Measurements from ENCODE around the gene BABAM2. TPM values are rescaled to one million over a fixed set of nuclear protein-coding genes. Genes with fewer than 3 reads are reported as not detected.
"Not testable (repeated sequence)": the region's sequence is repeated elsewhere in the genome, so short reads cannot be mapped to it uniquely, and the experiment has no call there.

The BABAM2 gene
- total RNA-seq, 2 experiments from 2014 or later: 19.7 to 33.2 TPM

DNA sequence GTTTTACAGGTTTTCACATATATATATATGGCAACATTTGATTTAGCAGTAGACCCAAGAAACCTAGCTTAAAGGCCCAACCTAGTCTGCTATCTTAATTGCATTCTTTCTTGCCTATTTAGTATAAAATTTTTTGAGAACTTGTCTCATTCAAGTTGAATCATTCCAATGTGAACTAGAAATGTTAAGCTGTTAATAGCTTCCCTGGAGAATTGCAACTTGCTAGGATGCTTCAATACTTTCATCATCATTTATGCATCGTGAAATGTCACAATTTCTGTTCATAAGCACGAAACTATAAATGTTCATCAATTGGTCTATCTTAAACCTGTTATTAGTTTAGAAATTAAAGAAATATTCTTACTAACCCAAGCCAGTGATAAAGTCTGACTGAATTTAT, 217.6 kb downstream of the BABAM2 start:
- no peaks in the 10 kb centered on the region for H3K9me3 ChIP-seq (ENCODE audit: low read length)
- H3K9me2 ChIP-seq (ENCODE audit: insufficient read depth, low read length): no peaks in the 10 kb centered on the region
- TF ChIP-seq CTCF (conservative IDR thresholded peaks at IDR 0.05; ENCODE audit: low read length) (no peak), EZH2phosphoT487 (IDR thresholded peaks at IDR 0.05; ENCODE audit: borderline replicate concordance, low read depth, low read length) (no peak)
- no peaks in the 10 kb centered on the region for H3K36me3 ChIP-seq (ENCODE audit: insufficient read depth, low read length)
- no peak for DNase-seq (ENCODE audit: low spot score)
- H3K4me2 ChIP-seq (ENCODE audit: low read length): no peak overlapping the region
- BruUV-seq (replicated peaks): no TSS peak
- no peaks in the 10 kb centered on the region for H3K79me2 ChIP-seq (ENCODE audit: insufficient read depth, low read depth, low read length)
- H3K4me1 ChIP-seq (ENCODE audit: insufficient read depth, low read length, poor library complexity, severe bottlenecking): no peaks in the 10 kb centered on the region
- ChIA-PET CTCF (ENCODE audit: unreplicated experiment) (no interaction called here), POLR2A (interaction anchor here (0.6 kb wide), 1 partner anchor 8 kb away, joined by 3 read pairs; no protein-coding TSS in a partner anchor)
- no peaks in the 10 kb centered on the region for H4K20me1 ChIP-seq (ENCODE audit: insufficient read depth, low read length)
- no peak overlapping the region for H3K27ac ChIP-seq (ENCODE audit: low read depth, low read length, poor library complexity, severe bottlenecking)
- intact Hi-C loops (cut with micrococcal nuclease; ENCODE audit: unreplicated experiment): no loop called here
- H2AFZ ChIP-seq (ENCODE audit: low read length): no peak overlapping the region
- no peak overlapping the region for H3K4me3 ChIP-seq (ENCODE audit: low read depth, low read length, poor library complexity, severe bottlenecking)

- intact Hi-C loops (cut with micrococcal nuclease; ENCODE audit: unreplicated experiment); H3K9me2 ChIP-seq (ENCODE audit: insufficient read depth, low read length); H3K4me2 ChIP-seq (ENCODE audit: low read length); POLR2A ChIA-PET; H3K27ac ChIP-seq (ENCODE audit: low read depth, low read length, poor library complexity, severe bottlenecking); H3K4me3 ChIP-seq (ENCODE audit: low read depth, low read length, poor library complexity, severe bottlenecking); DNase-seq (ENCODE audit: low spot score); H3K36me3 ChIP-seq (ENCODE audit: insufficient read depth, low read length); H2AFZ ChIP-seq (ENCODE audit: low read length); BruUV-seq (replicated peaks); H4K20me1 ChIP-seq (ENCODE audit: insufficient read depth, low read length); CTCF ChIA-PET (ENCODE audit: unreplicated experiment); H3K79me2 ChIP-seq (ENCODE audit: insufficient read depth, low read depth, low read length); H3K9me3 ChIP-seq (ENCODE audit: low read length); H3K4me1 ChIP-seq (ENCODE audit: insufficient read depth, low read length, poor library complexity, severe bottlenecking): not testable (repeated sequence)
These were observed 223.2 kb downstream of the BABAM2 start for GRCh38 chr2:28113771-28114170.

DNA sequence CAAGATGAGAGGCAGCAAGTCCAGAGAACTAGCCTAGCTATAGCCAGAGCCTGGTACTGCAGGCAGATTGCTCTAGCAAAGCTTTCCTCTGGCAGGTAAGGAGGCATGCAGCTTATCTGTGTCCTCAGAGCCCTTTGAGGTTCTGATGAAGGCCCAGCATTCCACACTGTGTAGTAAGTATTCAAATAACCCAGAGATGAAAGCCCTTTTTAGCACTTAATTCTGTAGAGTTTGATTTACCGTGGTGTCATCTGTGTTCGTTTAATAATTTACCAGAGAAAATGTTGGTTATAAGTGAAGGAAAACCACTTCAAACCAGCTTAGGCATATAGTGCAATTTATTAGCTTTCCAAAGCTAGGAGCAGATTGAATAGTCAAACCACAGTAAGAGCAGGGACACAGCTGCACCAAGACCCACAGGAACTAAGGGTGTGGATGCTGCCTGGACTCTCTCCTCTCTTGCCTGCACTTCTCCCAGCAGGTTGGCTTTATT, 226.6 kb downstream of the BABAM2 start:
- no peak for TF ChIP-seq EZH2phosphoT487 (IDR thresholded peaks at IDR 0.05; ENCODE audit: borderline replicate concordance, low read depth, low read length)
- no peak for TF ChIP-seq CTCF (conservative IDR thresholded peaks at IDR 0.05; ENCODE audit: low read length)
- no peaks in the 10 kb centered on the region for H3K36me3 ChIP-seq (ENCODE audit: insufficient read depth, low read length)
- no peaks in the 10 kb centered on the region for H3K79me2 ChIP-seq (ENCODE audit: insufficient read depth, low read depth, low read length)
- no peak overlapping the region for H2AFZ ChIP-seq (ENCODE audit: low read length)
- H3K27ac ChIP-seq (ENCODE audit: low read depth, low read length, poor library complexity, severe bottlenecking): no peak overlapping the region
- no peak overlapping the region for H3K4me2 ChIP-seq (ENCODE audit: low read length)
- intact Hi-C loops (cut with micrococcal nuclease; ENCODE audit: unreplicated experiment): no loop called here
- no peaks in the 10 kb centered on the region for H3K9me2 ChIP-seq (ENCODE audit: insufficient read depth, low read length)
- POLR2A ChIA-PET: no interaction called here
- H4K20me1 ChIP-seq (ENCODE audit: insufficient read depth, low read length): no peaks in the 10 kb centered on the region
- H3K9me3 ChIP-seq (ENCODE audit: low read length): no peaks in the 10 kb centered on the region
- no TSS peak for BruUV-seq (replicated peaks)
- DNase-seq (ENCODE audit: low spot score): no peak
- CTCF ChIA-PET (ENCODE audit: unreplicated experiment): no interaction called here
- no peaks in the 10 kb centered on the region for H3K4me1 ChIP-seq (ENCODE audit: insufficient read depth, low read length, poor library complexity, severe bottlenecking)
- no peak overlapping the region for H3K4me3 ChIP-seq (ENCODE audit: low read depth, low read length, poor library complexity, severe bottlenecking)
